K562 (cell line): ENCODE measurements around the gene PIK3CD. TPM values are rescaled to one million over a fixed set of nuclear protein-coding genes. Genes with fewer than 3 reads are reported as not detected.
A peak's percentile ranks its signal among the peaks of the same experiment; 100 is the strongest.

ENCODE experiments used
- ARID3A ChIP-seq: IDR thresholded peaks from 2 replicates; pipeline ENCODE4 v1.6.1; 2012; ENCODE audit warnings: low read depth, low read length, improper control_type of control experiment, borderline replicate concordance
- CXXC5 ChIP-seq: fragments of 250-450 bp; sonication (Bioruptor Pico); IDR thresholded peaks from 2 replicates; pipeline ENCODE4 v1.8.0; 2022; ENCODE audit warnings: inconsistent platforms, mild to moderate bottlenecking, moderate library complexity
- E2F3 ChIP-seq: fragments of 250-450 bp; sonication (Bioruptor Pico); IDR thresholded peaks from 2 replicates; pipeline ENCODE4 v1.4.0; 2020; ENCODE audit warnings: mild to moderate bottlenecking
- KLF6 ChIP-seq: fragments of 250-450 bp; sonication (Bioruptor Pico); IDR thresholded peaks from 2 replicates; pipeline ENCODE4 v1.4.0; 2020; ENCODE audit warnings: mild to moderate bottlenecking, moderate library complexity, borderline replicate concordance
- PRDM10 ChIP-seq: fragments of 450-650 bp; IDR thresholded peaks from 2 replicates; pipeline ENCODE4 v1.6.1; 2018; ENCODE audit not compliant: partially characterized antibody
- RBM15 ChIP-seq: fragments of 200-400 bp; formaldehyde crosslinking; IDR thresholded peaks from 2 replicates; pipeline ENCODE4 v1.6.1; 2018; ENCODE audit warnings: mild to moderate bottlenecking, low read length, moderate library complexity; ENCODE audit not compliant: insufficient read depth
- ZBTB40 ChIP-seq, 2 experiments: fragments of 450-650 bp in 1 of 2; sonication (generic) in 1 of 2; formaldehyde crosslinking in 1 of 2; IDR thresholded peaks; 2 replicates each; pipeline versions ENCODE4 v1.7.1 to v1.9.0; 2016 to 2022; ENCODE audit warnings: inconsistent platforms in 1 of 2, mild to moderate bottlenecking in 1 of 2, missing genetic modification reagents in 1 of 2
- ZNF165 ChIP-seq: fragments of 250-450 bp; sonication (Bioruptor Pico); IDR thresholded peaks from 2 replicates; pipeline ENCODE4 v1.4.0; 2020; ENCODE audit warnings: borderline replicate concordance
- ZNF311 ChIP-seq: fragments of 250-450 bp; sonication (Bioruptor Pico); IDR thresholded peaks from 2 replicates; pipeline ENCODE4 v1.4.0; 2020; ENCODE audit warnings: mild to moderate bottlenecking, moderate library complexity
- ZNF324 ChIP-seq: fragments of 250-450 bp; sonication (Bioruptor Pico); IDR thresholded peaks from 2 replicates; pipeline ENCODE4 v1.4.0; 2020; ENCODE audit warnings: mild to moderate bottlenecking
- polyA plus RNA-seq, 8 experiments: library from polyadenylated mRNA; depleted of rRNA in 4 of 8; stranded (reverse) in 5 of 8; unstranded in 3 of 8; fragments of >200 nt; fragmentation: Nextera tagmentation in 2 of 8; fragmentation: Illumina TruSeq in 1 of 8; extraction: Ambion mirVana in 2 of 8; extraction: Trizol in 1 of 8; gene quantifications; 2 replicates each; pipeline versions ENCODE4 v1.2.1 to v1.2.3, GENCODE V29; 2011 to 2014; ENCODE audit warnings: inconsistent platforms in 1 of 8, missing spikeins in 1 of 8
- total RNA-seq, 7 experiments: library from RNA; depleted of rRNA in 6 of 7; stranded (reverse); fragments of >200 nt in 6 of 7; fragmentation: Illumina TruSeq in 2 of 7; extraction: Trizol in 2 of 7; gene quantifications; 2 replicates each; pipeline versions ENCODE4 v1.2.1 to v1.2.3, GENCODE V29; 2011 to 2021; ENCODE audit warnings: low replicate concordance in 1 of 7

PIK3CD gene
- total and polyA plus RNA-seq, 9 of the 15 experiments (the other 6 are each of a cell fraction or from before 2014, with no cell fraction given): 1.8 to 20.8 (median 7.2) TPM

- TF ChIP-seq ARID3A: peak; percentile 86; the same call in 1 of the 2 replicates
- peak; percentile 47; the same call in 1 of the 2 replicates for TF ChIP-seq CXXC5 (CRISPR knock-in tag)
- TF ChIP-seq ZNF311 (CRISPR knock-in tag): peak; percentile 85
- peak; percentile 89 for TF ChIP-seq E2F3 (CRISPR knock-in tag)
- TF ChIP-seq ZBTB40 (IDR thresholded peaks at IDR 0.05): peak; percentile 70
- no peak for TF ChIP-seq ZBTB40 (CRISPR knock-in tag; IDR thresholded peaks at IDR 0.05)
- TF ChIP-seq PRDM10: peak; percentile 8
- TF ChIP-seq RBM15: no peak
- peak; percentile 81 for TF ChIP-seq KLF6 (CRISPR knock-in tag)
- TF ChIP-seq ZNF324 (CRISPR knock-in tag): peak; percentile 39; the same call in 1 of the 2 replicates
- TF ChIP-seq ZNF165 (CRISPR knock-in tag): peak; percentile 83; the same call in 1 of the 2 replicates
These were observed 123.5 kb downstream of the PIK3CD start (continued) for GRCh38 chr1:9774712-9775679.
